Left ventricle myocardium inferior (tissue), 1 donor: ENCODE results near the gene PSMC3. TPM values are rescaled to one million over a fixed set of nuclear protein-coding genes. Genes with fewer than 3 reads are reported as not detected.

Source experiments
- DNase-seq: peaks from one replicate; pipeline ENCODE4 v3.0.0-alpha.2; 2020
- H3K27ac ChIP-seq: fragments of 200-600 bp; replicated peaks from 2 replicates; pipeline ENCODE4 v1.8.0; 2021
- H3K27me3 ChIP-seq: fragments of 200-600 bp; 2 replicates; pipeline ENCODE4 v1.8.0; 2021; ENCODE audit warnings: low read depth
- H3K36me3 ChIP-seq: fragments of 200-600 bp; 2 replicates; pipeline ENCODE4 v1.8.0; 2021
- H3K4me1 ChIP-seq: fragments of 200-600 bp; 2 replicates; pipeline ENCODE4 v1.8.0; 2021
- H3K4me3 ChIP-seq: fragments of 200-600 bp; 2 replicates; pipeline ENCODE4 v1.8.0; 2021; ENCODE audit warnings: mild to moderate bottlenecking, moderate library complexity
- H3K9me3 ChIP-seq: fragments of 200-600 bp; replicated peaks from 2 replicates; pipeline ENCODE4 v1.8.0; 2021
- intact Hi-C: fragments of 100-400 bp; cut with micrococcal nuclease; formaldehyde crosslinking; loops from one replicate; pipeline ENCODE4 v1.11.0; 2022
- total RNA-seq: library from RNA; stranded (reverse); fragmentation: NEBNext Ultra II Directional; extraction: Animal tissue kit (Norgen Biotek cat#: 25700); gene quantifications from one replicate; pipeline ENCODE4 v1.2.1, GENCODE V29; 2021
- TF ChIP-seq, protein P1 (sequence below): fragments of 200-600 bp; IDR thresholded peaks from 2 replicates; pipeline ENCODE4 v1.8.0; 2021; ENCODE audit warnings: antibody characterized with exemption, mild to moderate bottlenecking, borderline replicate concordance
- donor health status: DM: no; HTN: yes; CAD: no; lungs with severe emphysema.

Gene PSMC3
- total RNA-seq, 1 donor from 2014 or later, result 146 TPM

DNA sequence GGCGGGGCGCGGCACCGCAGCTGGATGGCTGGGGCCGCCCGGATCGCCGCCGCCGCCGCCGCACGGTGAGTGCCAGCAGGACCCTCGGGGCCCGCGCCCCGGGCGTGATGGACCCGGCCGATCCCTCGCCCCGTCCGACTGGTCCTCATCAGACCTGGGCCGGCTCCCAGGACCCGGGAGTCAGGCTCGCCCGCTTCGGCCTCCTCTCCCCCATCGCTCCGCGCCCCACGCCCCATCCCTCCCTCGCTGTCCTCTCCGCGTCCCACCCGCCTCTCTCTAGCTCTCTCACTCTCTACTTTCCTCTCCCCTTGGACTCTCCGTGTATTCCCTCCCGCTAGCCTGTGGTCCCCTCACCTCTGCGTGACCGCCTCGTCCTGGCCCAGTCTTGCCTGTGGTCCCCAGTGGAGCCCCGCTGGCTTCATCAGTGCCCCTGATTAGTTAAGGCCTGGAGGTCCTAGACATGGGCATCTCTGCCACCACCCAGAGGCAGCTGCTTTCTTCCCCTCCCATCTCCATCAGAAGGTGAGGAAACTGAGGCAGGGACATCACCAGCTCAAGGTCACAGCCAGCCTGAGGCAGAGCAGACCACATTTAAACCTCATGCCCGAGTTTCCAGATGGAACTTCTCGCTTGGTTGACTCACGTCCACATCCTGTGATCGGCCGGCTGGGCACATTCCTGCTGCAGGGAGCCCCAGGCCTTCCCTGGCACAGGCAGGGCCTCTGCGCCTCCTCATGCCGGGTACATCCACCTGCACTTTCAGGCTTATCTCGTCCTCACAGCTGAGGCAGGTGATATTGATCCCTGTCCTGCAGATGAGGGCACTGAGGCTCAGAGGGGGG, 17.4 kb downstream of the PSMC3 start:
- TF ChIP-seq, protein P1, sequence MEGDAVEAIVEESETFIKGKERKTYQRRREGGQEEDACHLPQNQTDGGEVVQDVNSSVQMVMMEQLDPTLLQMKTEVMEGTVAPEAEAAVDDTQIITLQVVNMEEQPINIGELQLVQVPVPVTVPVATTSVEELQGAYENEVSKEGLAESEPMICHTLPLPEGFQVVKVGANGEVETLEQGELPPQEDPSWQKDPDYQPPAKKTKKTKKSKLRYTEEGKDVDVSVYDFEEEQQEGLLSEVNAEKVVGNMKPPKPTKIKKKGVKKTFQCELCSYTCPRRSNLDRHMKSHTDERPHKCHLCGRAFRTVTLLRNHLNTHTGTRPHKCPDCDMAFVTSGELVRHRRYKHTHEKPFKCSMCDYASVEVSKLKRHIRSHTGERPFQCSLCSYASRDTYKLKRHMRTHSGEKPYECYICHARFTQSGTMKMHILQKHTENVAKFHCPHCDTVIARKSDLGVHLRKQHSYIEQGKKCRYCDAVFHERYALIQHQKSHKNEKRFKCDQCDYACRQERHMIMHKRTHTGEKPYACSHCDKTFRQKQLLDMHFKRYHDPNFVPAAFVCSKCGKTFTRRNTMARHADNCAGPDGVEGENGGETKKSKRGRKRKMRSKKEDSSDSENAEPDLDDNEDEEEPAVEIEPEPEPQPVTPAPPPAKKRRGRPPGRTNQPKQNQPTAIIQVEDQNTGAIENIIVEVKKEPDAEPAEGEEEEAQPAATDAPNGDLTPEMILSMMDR, result no peak
- intact Hi-C loops, result no loop called here
- Histone ChIP-seq H3K27me3 (no peaks in the 10 kb centered on the region), H3K9me3 (no peaks in the 10 kb centered on the region), H3K4me3 (peak overlapping the region; percentile 87), H3K27ac (peak overlapping the region; percentile 99), H3K36me3 (peaks cover 35% of the 10 kb centered on the region), H3K4me1 (peaks cover 54% of the 10 kb centered on the region)
- DNase-seq, result no peak

DNA sequence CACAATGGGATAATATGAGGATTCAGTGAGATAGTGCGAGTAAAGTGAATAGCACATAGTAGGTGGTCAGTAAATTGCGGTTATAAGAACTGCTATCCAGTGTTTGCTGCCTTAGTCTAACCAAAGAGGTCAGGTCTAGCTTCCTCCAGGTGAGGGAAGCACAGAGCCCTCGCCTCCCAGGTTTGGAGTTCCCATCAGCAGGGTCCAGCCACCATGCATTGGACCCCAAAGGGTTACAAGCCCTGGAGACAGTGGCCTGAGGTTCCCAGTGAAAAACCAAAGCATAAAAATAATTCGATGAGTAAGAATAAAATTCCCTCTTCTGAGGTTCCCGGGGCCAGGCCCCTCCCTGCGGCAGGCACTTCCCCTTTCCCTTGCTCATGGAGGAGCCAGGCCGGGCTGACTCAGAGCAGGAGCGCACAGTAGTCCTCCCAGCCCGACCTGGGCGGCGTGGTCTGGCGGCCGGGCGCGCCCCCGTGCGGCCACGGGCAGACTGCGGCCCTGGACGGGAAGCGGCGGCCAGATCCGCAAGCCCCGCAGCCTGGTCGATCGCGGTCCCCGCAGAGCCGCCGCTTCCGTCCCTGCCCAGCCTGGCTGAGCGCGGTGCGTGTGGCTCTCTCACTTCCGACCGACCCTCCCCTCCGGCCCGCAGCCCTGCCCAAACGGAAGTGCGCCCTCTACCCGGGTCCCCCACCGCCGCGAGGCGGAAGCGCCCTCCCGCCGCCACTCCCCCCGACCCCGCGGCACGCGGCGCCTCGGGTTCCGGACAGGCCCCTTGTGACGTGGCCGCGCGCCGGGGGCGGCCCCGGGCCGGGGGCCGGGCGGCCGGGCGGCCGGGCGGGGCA, 18.3 kb downstream of the PSMC3 start, which contains the start of gene SLC39A13:
Gene SLC39A13 (plus strand): TSS at position 845 of the 845 bp plus-strand sequence. CDS start 1,505 bp downstream, outside the sequence.
- intact Hi-C loops, result no loop called here
- H3K9me3 ChIP-seq, result no peaks in the 10 kb centered on the region
- peak; percentile 94 for DNase-seq
- peaks cover 27% of the 10 kb centered on the region for H3K36me3 ChIP-seq
- peak within 1 kb of the TSS; percentile 99 for H3K27ac ChIP-seq
- no peaks in the 10 kb centered on the region for H3K27me3 ChIP-seq
- TF ChIP-seq, protein P1, result peak; percentile 91
- peaks cover 49% of the 10 kb centered on the region for H3K4me1 ChIP-seq
- H3K4me3 ChIP-seq, result peak within 1 kb of the TSS; percentile 87

DNA sequence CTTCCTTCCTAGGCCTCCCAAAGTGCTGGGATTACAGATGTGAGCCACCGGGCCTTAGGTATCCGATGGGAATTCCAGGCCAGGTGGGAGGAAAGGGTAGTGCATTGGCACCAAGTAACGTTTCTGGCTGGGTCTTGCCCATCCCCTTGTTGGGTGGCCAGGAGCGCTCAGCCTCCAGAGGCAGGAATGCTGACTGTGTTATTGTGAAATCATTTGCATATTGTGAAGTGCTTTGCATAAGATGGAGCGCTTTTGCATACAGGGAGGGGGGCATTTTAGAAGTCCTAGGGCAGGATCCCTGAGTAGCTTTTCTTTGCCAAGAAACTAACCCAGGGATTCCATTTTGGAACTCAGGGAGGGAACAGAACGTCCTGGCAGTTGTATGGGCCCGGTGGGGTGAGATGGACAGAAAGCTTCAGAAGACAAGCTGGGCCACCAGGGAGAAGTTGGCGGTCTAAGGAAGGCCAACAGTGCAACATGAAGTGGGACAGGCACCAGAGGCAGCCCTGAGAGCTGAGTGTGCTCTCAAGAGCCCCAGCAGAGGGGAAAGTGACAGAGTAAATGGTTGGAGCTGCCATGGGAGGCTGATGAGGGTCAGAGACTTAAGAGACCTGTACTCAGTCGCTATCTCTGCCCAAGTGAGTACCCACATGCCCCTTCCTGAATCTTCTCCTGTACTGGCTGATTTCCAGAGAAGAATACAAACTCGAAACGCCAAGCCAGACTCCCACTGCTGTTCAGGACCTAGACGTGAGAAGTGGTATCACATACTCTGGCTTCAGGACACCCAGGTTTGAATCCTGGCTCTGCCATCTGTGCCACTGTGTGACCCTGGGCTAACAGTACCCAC, 19.1 kb downstream of the PSMC3 start:
- peak overlapping the region; percentile 87 for H3K4me3 ChIP-seq
- peaks cover 20% of the 10 kb centered on the region for H3K36me3 ChIP-seq
- TF ChIP-seq, protein P1, result no peak
- H3K9me3 ChIP-seq, result no peaks in the 10 kb centered on the region
- H3K4me1 ChIP-seq, result peaks cover 46% of the 10 kb centered on the region
- H3K27me3 ChIP-seq, result no peaks in the 10 kb centered on the region
- H3K27ac ChIP-seq, result peak overlapping the region; percentile 99
- intact Hi-C loops, result no loop called here
- no peak for DNase-seq

- Histone ChIP-seq H3K4me3 (no peak overlapping the region), H3K36me3 (no peaks in the 10 kb centered on the region), H3K4me1 (peaks cover 34% of the 10 kb centered on the region), H3K27ac (no peak overlapping the region), H3K9me3 (no peaks in the 10 kb centered on the region), H3K27me3 (no peaks in the 10 kb centered on the region)
- intact Hi-C loops, result no loop called here
- TF ChIP-seq, protein P1, result no peak
- DNase-seq, result no peak
These were observed 22.7 kb downstream of the PSMC3 start for GRCh38 chr11:47403571-47403970.

GRCh38 chr11:47403135-47403534, 23.1 kb downstream of the PSMC3 start:
- Histone ChIP-seq H3K27ac (no peak overlapping the region), H3K9me3 (no peaks in the 10 kb centered on the region), H3K36me3 (no peaks in the 10 kb centered on the region), H3K27me3 (no peaks in the 10 kb centered on the region), H3K4me3 (no peak overlapping the region), H3K4me1 (peaks cover 32% of the 10 kb centered on the region)
- no peak for DNase-seq
- TF ChIP-seq, protein P1, result no peak
- intact Hi-C loops, result no loop called here
